Hindlimb muscle (tissue), 1 donor: ENCODE results near the gene TBPL2. TPM values are rescaled to one million over a fixed set of nuclear protein-coding genes. Genes with fewer than 3 reads are reported as not detected.

ENCODE experiments used
- polyA plus RNA-seq: library from polyadenylated mRNA; unstranded; fragments of 120-200 nt; gene quantifications from one replicate; pipeline ENCODE4 v1.2.1, GENCODE V29; 2013; ENCODE audit not compliant: insufficient read length

Gene TBPL2
- polyA plus RNA-seq, 1 donor, result not detected

Other genes starting within 250 kb of the TBPL2 start
- 8.3 TPM for gene DLGAP5, start 249.0 kb downstream of the TBPL2 start, polyA plus RNA-seq
- 15.8 TPM for gene FBXO34, start 169.2 kb downstream of the TBPL2 start, polyA plus RNA-seq
- gene ATG14, start 28.8 kb downstream of the TBPL2 start, polyA plus RNA-seq, result 18.1 TPM
- 141 TPM for gene KTN1, start 139.6 kb upstream of the TBPL2 start, polyA plus RNA-seq